Ascending aorta (tissue), 2 donors: ENCODE data around the gene STAT4. TPM values are rescaled to one million over a fixed set of nuclear protein-coding genes. Genes with fewer than 3 reads are reported as not detected.

Source experiments
- DNase-seq, 2 donors: peaks; one replicate each; pipeline ENCODE4 v3.0.0-alpha.2; 2019; ENCODE audit warnings: low spot score in 2 of 2
- H3K27ac ChIP-seq, 2 donors: fragments of 200-600 bp; sonication (generic); one replicate each; pipeline ENCODE4 v1.5.1; 2016 to 2017; ENCODE audit warnings: mild to moderate bottlenecking in 1 of 2
- H3K27me3 ChIP-seq: fragments of 200-600 bp; sonication (generic); one replicate; pipeline ENCODE4 v1.5.1; 2017
- H3K36me3 ChIP-seq, 2 donors: fragments of 200-600 bp; sonication (generic); one replicate each; pipeline ENCODE4 v1.5.1; 2016
- H3K4me1 ChIP-seq, 2 donors: fragments of 200-600 bp; sonication (generic); one replicate each; pipeline ENCODE4 v1.5.1; 2016 to 2017; ENCODE audit warnings: mild to moderate bottlenecking in 1 of 2
- H3K4me3 ChIP-seq, 2 donors: fragments of 200-600 bp; sonication (generic); one replicate each; pipeline ENCODE4 v1.5.1; 2016 to 2017; ENCODE audit warnings: mild to moderate bottlenecking in 1 of 2
- H3K9me3 ChIP-seq, 2 donors: fragments of 200-600 bp; sonication (generic); one replicate each; pipeline ENCODE4 v1.5.1; 2016
- CTCF ChIP-seq, 3 experiments: fragments of 200-600 bp in 2 of 3; fragments of 450-650 bp in 1 of 3; sonication (generic) in 2 of 3; IDR thresholded peaks; one replicate each; pipeline ENCODE4 v1.5.1; 2016 to 2019; ENCODE audit warnings: antibody characterized with exemption in 3 of 3, mild to moderate bottlenecking in 1 of 3, moderate library complexity in 1 of 3
- intact Hi-C: fragments of 100-400 bp; cut with DNase I; formaldehyde crosslinking; loops from one replicate; pipeline ENCODE4 v1.15.1; 2023
- total RNA-seq: library from RNA; depleted of rRNA; stranded (reverse); fragments of >200 nt; gene quantifications from one replicate; pipeline ENCODE4 v1.1.0, GENCODE V29; 2016

STAT4 gene
- total RNA-seq, 1 donor from 2014 or later, result 0.85 TPM

DNA sequence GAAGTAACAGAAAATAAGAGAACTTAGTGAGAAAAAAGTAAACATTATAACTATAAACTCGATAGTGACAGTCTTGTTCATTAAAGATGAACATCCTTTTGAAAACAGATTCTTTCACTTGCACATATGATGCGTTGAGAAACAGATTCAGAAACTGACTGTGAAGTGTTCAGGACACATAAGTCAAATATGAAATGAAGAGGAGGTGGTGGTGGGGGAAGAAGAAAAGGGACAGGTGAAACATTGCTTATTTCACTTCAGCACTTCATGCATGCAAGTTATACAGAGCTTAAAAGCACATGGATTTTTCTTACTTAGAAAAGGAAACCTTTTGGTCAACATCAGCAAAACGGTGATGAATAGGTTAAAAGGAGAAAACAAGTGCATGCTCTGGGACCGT is 42.5 kb downstream of the STAT4 start:
- H3K9me3 ChIP-seq, result no peaks in the 10 kb centered on the region
- no peaks in the 10 kb centered on the region for H3K4me1 ChIP-seq
- H3K4me3 ChIP-seq, result no peak overlapping the region
- no peak overlapping the region for H3K27ac ChIP-seq
- no peaks in the 10 kb centered on the region for H3K27me3 ChIP-seq
- H3K36me3 ChIP-seq, result no peaks in the 10 kb centered on the region
- intact Hi-C loops, result no loop called here
- TF ChIP-seq CTCF (IDR thresholded peaks at IDR 0.05), result no peak
- no peak for DNase-seq

GRCh38 chr2:191105082-191105481 is 45.7 kb downstream of the STAT4 start:
- no peak for TF ChIP-seq CTCF (IDR thresholded peaks at IDR 0.05)
- intact Hi-C loops, result no loop called here
- no peak overlapping the region for H3K4me3 ChIP-seq
- H3K27me3 ChIP-seq, result no peaks in the 10 kb centered on the region
- H3K4me1 ChIP-seq, result no peaks in the 10 kb centered on the region
- H3K27ac ChIP-seq, result no peak overlapping the region
- no peaks in the 10 kb centered on the region for H3K36me3 ChIP-seq
- no peak for DNase-seq
- no peaks in the 10 kb centered on the region for H3K9me3 ChIP-seq

DNA sequence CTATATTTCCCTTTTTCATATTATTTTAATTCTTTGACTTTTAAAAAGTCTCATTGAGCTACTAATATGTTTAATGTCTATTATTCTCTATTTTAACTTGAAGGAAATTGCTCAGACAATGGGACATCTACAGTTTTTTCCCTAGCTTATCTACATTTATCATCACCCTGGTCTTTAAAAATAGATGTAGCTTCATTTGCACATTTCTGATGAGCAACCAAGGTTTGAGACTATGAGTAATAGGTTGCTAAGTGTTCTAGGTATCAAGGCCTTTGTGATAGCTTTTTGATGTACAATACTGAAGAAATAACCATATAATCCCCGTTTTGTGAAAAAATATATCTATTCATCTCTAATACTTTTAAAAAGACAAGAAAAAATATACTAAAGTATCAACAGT is 47.0 kb downstream of the STAT4 start:
- H3K36me3 ChIP-seq, result no peaks in the 10 kb centered on the region
- no peaks in the 10 kb centered on the region for H3K4me1 ChIP-seq
- no peaks in the 10 kb centered on the region for H3K9me3 ChIP-seq
- intact Hi-C loops, result no loop called here
- no peaks in the 10 kb centered on the region for H3K27me3 ChIP-seq
- no peak overlapping the region for H3K4me3 ChIP-seq
- no peak for DNase-seq
- no peak overlapping the region for H3K27ac ChIP-seq
- TF ChIP-seq CTCF (IDR thresholded peaks at IDR 0.05), result no peak

DNA sequence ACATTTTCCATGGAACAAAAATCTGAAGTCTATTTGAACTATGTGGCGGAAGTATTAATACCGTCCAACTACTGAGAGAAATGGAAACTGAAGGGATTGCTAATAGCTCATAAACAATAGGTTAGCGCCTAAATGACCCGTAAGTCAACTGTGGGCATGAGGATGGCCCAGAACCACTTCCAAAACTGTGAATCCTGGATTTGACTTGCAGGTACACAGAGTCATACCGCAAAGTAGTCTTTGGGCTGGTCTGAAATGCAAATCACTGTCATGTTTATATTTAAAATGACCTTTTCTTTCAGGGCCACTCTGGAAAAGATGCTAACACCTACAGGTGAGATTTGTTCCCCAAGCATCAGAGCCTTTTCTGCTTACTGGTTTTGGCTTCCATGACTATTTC is 50.6 kb downstream of the STAT4 start:
- Histone ChIP-seq H3K36me3 (no peaks in the 10 kb centered on the region), H3K9me3 (peaks cover 0 to 9% of the 10 kb centered on the region in 2 donors), H3K4me1 (no peaks in the 10 kb centered on the region), H3K27me3 (no peaks in the 10 kb centered on the region), H3K4me3 (no peak overlapping the region), H3K27ac (no peak overlapping the region)
- intact Hi-C loops, result no loop called here
- DNase-seq, result no peak
- no peak for TF ChIP-seq CTCF (IDR thresholded peaks at IDR 0.05)

DNA sequence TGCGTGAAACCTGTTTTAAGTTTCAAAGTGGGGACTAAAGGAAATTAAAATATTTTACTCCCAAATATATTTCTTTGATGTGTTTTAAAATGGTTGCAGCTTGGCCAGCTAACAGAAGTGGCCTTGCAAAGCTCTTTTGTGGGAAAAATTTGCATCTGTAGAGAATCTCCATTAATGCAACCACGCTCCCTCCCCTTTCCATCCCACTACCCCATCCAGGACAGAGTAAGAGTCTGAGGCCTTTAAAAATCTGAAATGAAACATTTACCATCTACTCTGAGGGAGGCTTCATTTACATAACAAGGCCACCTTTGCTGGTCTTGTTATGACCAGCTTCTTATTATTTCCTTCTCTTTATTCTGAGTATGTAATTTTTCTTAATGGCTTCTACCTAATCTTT is 63.5 kb downstream of the STAT4 start:
- no peak for TF ChIP-seq CTCF (IDR thresholded peaks at IDR 0.05)
- Histone ChIP-seq H3K27ac (no peak overlapping the region), H3K4me1 (no peaks in the 10 kb centered on the region), H3K4me3 (no peak overlapping the region), H3K9me3 (no peaks in the 10 kb centered on the region), H3K27me3 (no peaks in the 10 kb centered on the region), H3K36me3 (no peaks in the 10 kb centered on the region)
- intact Hi-C loops, result no loop called here
- no peak for DNase-seq

DNA sequence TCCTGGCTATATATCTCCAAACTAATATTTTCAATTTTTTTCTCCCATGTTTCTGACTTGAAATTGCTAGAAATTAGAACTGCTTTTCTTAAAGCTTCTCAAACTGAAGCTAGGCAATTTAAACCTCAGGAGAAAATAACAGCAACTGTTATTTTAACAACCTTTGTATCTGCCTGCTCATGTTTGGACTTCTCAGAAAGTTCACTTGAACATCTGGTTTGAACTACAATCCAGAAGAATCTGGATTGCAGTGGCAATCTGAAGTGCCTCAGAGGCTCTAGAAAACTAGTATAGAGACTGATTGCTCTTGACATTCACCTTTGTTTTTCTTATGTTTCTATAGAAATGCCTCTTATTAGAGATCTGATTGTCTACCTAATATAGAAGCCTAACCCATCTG is 64.1 kb downstream of the STAT4 start:
- intact Hi-C loops, result no loop called here
- Histone ChIP-seq H3K4me1 (no peaks in the 10 kb centered on the region), H3K27ac (no peak overlapping the region), H3K36me3 (no peaks in the 10 kb centered on the region), H3K27me3 (no peaks in the 10 kb centered on the region), H3K9me3 (no peaks in the 10 kb centered on the region), H3K4me3 (no peak overlapping the region)
- TF ChIP-seq CTCF (IDR thresholded peaks at IDR 0.05), result no peak
- DNase-seq, result no peak
